Activated B cell treated with CpG ODN at 0.5 μM for 24 hours (primary cell): Measurements from ENCODE around the gene SKOR1. TPM values are rescaled to one million over a fixed set of nuclear protein-coding genes. Genes with fewer than 3 reads are reported as not detected.

Experiments used
- ATAC-seq: fragments of 200-7000 bp; cut with Tn5 transposase; one replicate; pipeline ENCODE4 v1.10.0; 2021; ENCODE audit warnings: low read depth, mild to moderate bottlenecking, moderate library complexity
- CTCF ChIA-PET: fragments of 350-600 bp; sonication (Branson Sonifier 250); formaldehyde crosslinking; loops from one replicate; lab custom pipeline; 2021; ENCODE audit warnings: antibody characterized with exemption; lab: Charles Lee
- POLR2A ChIA-PET: fragments of 350-600 bp; sonication (Branson Sonifier 250); formaldehyde crosslinking; loops from one replicate; lab custom pipeline; 2021; ENCODE audit warnings: antibody characterized with exemption; lab: Charles Lee
- DNase-seq: peaks from one replicate; pipeline ENCODE4 v3.0.0; 2022
- H3K27ac Mint-ChIP-seq: one replicate; pipeline ENCODE4 v1.8.0; 2020; ENCODE audit warnings: mixed read lengths
- H3K27me3 Mint-ChIP-seq: one replicate; pipeline ENCODE4 v1.8.0; 2021; ENCODE audit warnings: mixed read lengths
- H3K36me3 Mint-ChIP-seq: one replicate; pipeline ENCODE4 v1.8.0; 2021; ENCODE audit warnings: low read depth, mixed read lengths
- H3K4me1 Mint-ChIP-seq: one replicate; pipeline ENCODE4 v1.8.0; 2021; ENCODE audit warnings: mixed read lengths
- H3K4me3 Mint-ChIP-seq: one replicate; pipeline ENCODE4 v1.8.0; 2020; ENCODE audit warnings: mild to moderate bottlenecking, mixed read lengths
- H3K9me3 Mint-ChIP-seq: one replicate; pipeline ENCODE4 v1.8.0; 2020; ENCODE audit warnings: mixed read lengths
- CTCF ChIP-seq: fragments of 200-600 bp; IDR thresholded peaks from one replicate; pipeline ENCODE4 v1.8.0; 2022; ENCODE audit warnings: antibody characterized with exemption, mild to moderate bottlenecking
- intact Hi-C: fragments of 100-400 bp; cut with micrococcal nuclease; formaldehyde crosslinking; loops from one replicate; pipeline ENCODE4 v1.15.1; 2024
- total RNA-seq: library from RNA; stranded (reverse); gene quantifications from 2 replicates; pipeline ENCODE4 v1.2.3, GENCODE V29; 2022

The SKOR1 gene
- total RNA-seq, 1 donor from 2014 or later = 0.53 TPM

GRCh38 chr15:67834581-67835296 is 9.4 kb downstream of the SKOR1 start:
- ChIA-PET CTCF (interaction anchor here (0.5 to 5.3 kb wide), 8 partner anchors 10 to 933 kb away, joined by 3 to 56 read pairs (median 10); partner anchors contain the start of gene SKOR1), POLR2A (interaction anchor here (1.7 kb wide), 1 partner anchor 51 kb away, joined by 12 read pairs; no protein-coding TSS in a partner anchor)
- Mint-ChIP-seq H3K27ac (no peak overlapping the region), H3K27me3 (peaks cover 50% of the 10 kb centered on the region), H3K36me3 (peaks cover 2% of the 10 kb centered on the region), H3K4me3 (peak overlapping the region; percentile 79), H3K4me1 (peaks cover 52% of the 10 kb centered on the region), H3K9me3 (no peaks in the 10 kb centered on the region)
- DNase-seq (peak; percentile 41), ATAC-seq (no peak)
- TF ChIP-seq CTCF = no peak
- intact Hi-C loops = loop anchor here (1.0 to 10.0 kb wide), 7 partner anchors 14 to 1330 kb away; partner anchors contain the start of genes RPL4, SMAD3, SMAD6 and ZWILCH

DNA sequence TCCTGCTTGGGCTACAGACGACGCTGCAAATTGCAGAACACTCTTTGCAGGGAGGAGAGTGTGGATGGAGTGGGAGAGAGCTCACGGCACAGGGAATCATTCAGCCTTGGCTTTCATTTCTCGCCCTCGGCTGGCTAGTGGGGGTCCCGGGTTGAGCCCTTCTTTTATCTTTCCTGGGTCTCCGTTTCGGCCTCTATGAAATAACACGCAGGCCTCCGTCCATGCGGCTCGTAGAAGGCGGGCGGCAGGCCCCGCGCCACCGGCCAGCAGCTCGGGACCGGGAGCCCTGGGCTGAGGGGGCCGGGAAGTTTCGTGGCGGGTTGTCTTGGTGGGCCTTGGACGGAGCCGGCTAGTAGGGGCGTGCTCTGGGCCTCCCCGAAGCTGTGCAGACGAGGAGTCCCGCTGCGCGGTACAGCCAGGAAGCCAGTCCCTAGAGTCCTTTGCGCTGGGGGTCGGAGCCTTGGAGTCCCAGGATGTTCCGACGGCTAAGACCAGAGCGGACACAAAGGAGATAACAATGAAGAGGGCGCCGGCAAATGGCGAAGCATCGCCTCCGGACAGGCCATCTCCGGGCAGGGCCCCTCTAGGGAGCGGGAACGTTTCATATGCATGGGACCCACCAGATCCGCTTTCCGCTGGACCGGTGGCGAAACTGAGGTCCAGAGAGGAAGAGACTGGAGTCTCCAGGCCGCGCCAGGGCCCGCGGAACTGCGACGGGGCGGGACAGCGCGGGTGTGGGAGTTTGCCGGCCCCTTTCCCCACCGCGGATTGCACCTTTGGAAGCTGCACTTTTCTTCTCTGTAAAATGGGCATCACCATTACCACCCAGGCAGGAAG is 10.2 kb downstream of the SKOR1 start:
- POLR2A ChIA-PET = interaction anchor here (0.7 to 1.7 kb wide), 4 partner anchors 52 to 889 kb away, joined by 3 to 12 read pairs (median 3); no protein-coding TSS in a partner anchor
- H3K9me3 Mint-ChIP-seq = no peaks in the 10 kb centered on the region

DNA sequence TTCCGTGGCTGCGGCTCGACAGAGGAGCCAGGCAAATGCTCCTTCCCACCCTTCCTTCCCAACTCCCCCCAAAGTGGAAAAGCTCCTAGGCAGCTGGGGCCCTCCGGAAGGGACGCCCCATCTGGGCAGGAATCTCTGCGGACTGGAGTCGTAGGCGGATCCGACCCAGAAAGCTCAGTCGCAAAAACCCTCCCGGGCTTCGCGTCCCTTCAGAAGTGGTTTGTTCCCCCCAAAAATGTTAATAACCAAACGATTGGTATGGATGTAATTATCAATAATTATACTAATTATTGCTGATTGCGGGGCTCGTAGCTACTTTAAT is 10.8 kb downstream of the SKOR1 start:
- ChIA-PET POLR2A (interaction anchor here (0.7 to 1.7 kb wide), 4 partner anchors 53 to 889 kb away, joined by 3 to 12 read pairs (median 3); no protein-coding TSS in a partner anchor), CTCF (interaction anchor here (1.0 to 5.3 kb wide), 11 partner anchors 11 to 890 kb away, joined by 3 to 56 read pairs (median 6); partner anchors contain the start of gene SKOR1)
- no peak for DNase-seq
- peaks cover 58% of the 10 kb centered on the region for H3K4me1 Mint-ChIP-seq
- peaks cover 10% of the 10 kb centered on the region for H3K36me3 Mint-ChIP-seq
- H3K4me3 Mint-ChIP-seq = peak overlapping the region; percentile 79
- TF ChIP-seq CTCF = no peak
- H3K27me3 Mint-ChIP-seq = peaks cover 44% of the 10 kb centered on the region
- H3K27ac Mint-ChIP-seq = no peak overlapping the region
- no peaks in the 10 kb centered on the region for H3K9me3 Mint-ChIP-seq
- ATAC-seq = no peak
- intact Hi-C loops = loop anchor here (1.0 to 10.0 kb wide), 7 partner anchors 335 to 1331 kb away; partner anchors contain the start of genes RPL4, SMAD3 and ZWILCH

More for the DNA sequence above, 10.2 kb downstream of the SKOR1 start:
- CTCF ChIA-PET = interaction anchor here (1.0 to 5.3 kb wide), 11 partner anchors 11 to 889 kb away, joined by 3 to 56 read pairs (median 6); partner anchors contain the start of gene SKOR1
- no peak overlapping the region for H3K27ac Mint-ChIP-seq
- peaks cover 9% of the 10 kb centered on the region for H3K36me3 Mint-ChIP-seq
- ATAC-seq (no peak), DNase-seq (peak; percentile 39)
- TF ChIP-seq CTCF = no peak
- H3K4me3 Mint-ChIP-seq = peak overlapping the region; percentile 79
- peaks cover 49% of the 10 kb centered on the region for H3K27me3 Mint-ChIP-seq
- peaks cover 55% of the 10 kb centered on the region for H3K4me1 Mint-ChIP-seq
- intact Hi-C loops = loop anchor here (1.0 to 10.0 kb wide), 9 partner anchors 15 to 1331 kb away; partner anchors contain the start of genes RPL4, SMAD3, SMAD6 and ZWILCH

GRCh38 chr15:67836477-67836876 is 11.2 kb downstream of the SKOR1 start:
- H3K9me3 Mint-ChIP-seq = no peaks in the 10 kb centered on the region
- ATAC-seq (no peak), DNase-seq (peak; percentile 40)
- peak overlapping the region; percentile 79 for H3K4me3 Mint-ChIP-seq
- peaks cover 62% of the 10 kb centered on the region for H3K4me1 Mint-ChIP-seq
- peaks cover 10% of the 10 kb centered on the region for H3K36me3 Mint-ChIP-seq
- POLR2A ChIA-PET = interaction anchor here (0.7 to 1.7 kb wide), 5 partner anchors 53 to 890 kb away, joined by 3 to 12 read pairs (median 3); partner anchors contain the start of gene FEM1B
- CTCF ChIA-PET = interaction anchor here (1.0 to 5.3 kb wide), 10 partner anchors 12 to 890 kb away, joined by 3 to 56 read pairs (median 6); partner anchors contain the start of gene SKOR1
- intact Hi-C loops = loop anchor here (1.0 to 10.0 kb wide), 7 partner anchors 335 to 1332 kb away; partner anchors contain the start of genes RPL4, SMAD3 and ZWILCH
- H3K27ac Mint-ChIP-seq = peak overlapping the region; percentile 35
- peaks cover 40% of the 10 kb centered on the region for H3K27me3 Mint-ChIP-seq
- peak; percentile 93 for TF ChIP-seq CTCF
